IMR-90 (cell line): ENCODE results near the gene IL4R. TPM values are rescaled to one million over a fixed set of nuclear protein-coding genes. Genes with fewer than 3 reads are reported as not detected.

Experiments
- ATAC-seq: fragments of 200-7000 bp; cut with Tn5 transposase; 2 replicates; pipeline ENCODE4 v1.9.1; 2020; ENCODE audit warnings: low read depth, mild to moderate bottlenecking, moderate library complexity
- BruUV-seq: library from RNA; stranded (reverse); fragments of 400-500 nt; replicated peaks from 2 replicates; lab custom pipeline; 2021; lab: Mats Ljungman, UMichigan
- CTCF ChIA-PET: fragments of 300-600 bp; formaldehyde crosslinking; extraction: SDS; loops from one replicate; lab custom pipeline; 2021; ENCODE audit warnings: antibody characterized with exemption; lab: Yijun Ruan, JAX
- POLR2A ChIA-PET: fragments of 300-600 bp; sonication (Branson Sonifier 250); formaldehyde crosslinking; loops from one replicate; lab custom pipeline; 2022; ENCODE audit warnings: antibody characterized with exemption; ENCODE audit not compliant: unreplicated experiment; lab: Charles Lee
- DNase-seq: peaks from one replicate; pipeline ENCODE4 v3.0.0; 2013
- H2AFZ ChIP-seq: replicated peaks from 2 replicates; pipeline ENCODE3; 2013; ENCODE audit warnings: low read length, mild to moderate bottlenecking; ENCODE audit not compliant: poor library complexity
- H2AK5ac ChIP-seq: 2 replicates; pipeline ENCODE4 v1.6.1; 2013; ENCODE audit warnings: low read depth, low read length, inconsistent platforms
- H2AK9ac ChIP-seq: replicated peaks from 2 replicates; pipeline ENCODE3; 2013; ENCODE audit warnings: mild to moderate bottlenecking, low read depth, low read length, moderate library complexity; ENCODE audit not compliant: poor library complexity
- H2BK120ac ChIP-seq: 2 replicates; pipeline ENCODE4 v1.6.1; 2013; ENCODE audit warnings: low read depth, low read length, inconsistent platforms
- H2BK15ac ChIP-seq: 3 replicates; pipeline ENCODE4 v1.6.1; 2013; ENCODE audit warnings: low read depth, low read length, inconsistent platforms
- H2BK20ac ChIP-seq: 2 replicates; pipeline ENCODE4 v1.6.1; 2013; ENCODE audit warnings: low read depth, mild to moderate bottlenecking, inconsistent platforms, low read length, moderate library complexity
- H2BK5ac ChIP-seq: 2 replicates; pipeline ENCODE4 v1.6.1; 2013; ENCODE audit warnings: mild to moderate bottlenecking, low read depth, low read length, inconsistent platforms; ENCODE audit not compliant: poor library complexity, severe bottlenecking
- H3K14ac ChIP-seq: replicated peaks from 2 replicates; pipeline ENCODE4 v1.6.1; 2013; ENCODE audit warnings: low read depth, low read length, inconsistent platforms
- H3K18ac ChIP-seq: 2 replicates; pipeline ENCODE4 v1.6.1; 2013; ENCODE audit warnings: low read depth, low read length, control low read depth
- H3K23ac ChIP-seq: 2 replicates; pipeline ENCODE4 v1.6.1; 2013; ENCODE audit warnings: low read depth, low read length, inconsistent platforms
- H3K27ac ChIP-seq: 2 replicates; pipeline ENCODE4 v1.5.1; 2013; ENCODE audit warnings: mild to moderate bottlenecking, control low read depth, low read length; ENCODE audit not compliant: insufficient read depth
- H3K27me3 ChIP-seq: 2 replicates; pipeline ENCODE4 v1.6.1; 2013; ENCODE audit warnings: low read length; ENCODE audit not compliant: control insufficient read depth, insufficient read depth
- H3K36me3 ChIP-seq: 2 replicates; pipeline ENCODE4 v1.6.1; 2013; ENCODE audit warnings: low read length, mixed read lengths; ENCODE audit not compliant: control insufficient read depth, insufficient read depth
- H3K4ac ChIP-seq: 2 replicates; pipeline ENCODE4 v1.6.1; 2013; ENCODE audit warnings: low read depth, low read length, inconsistent platforms
- H3K4me1 ChIP-seq: 2 replicates; pipeline ENCODE4 v1.6.1; 2013; ENCODE audit warnings: low read length, mixed read lengths; ENCODE audit not compliant: control insufficient read depth, insufficient read depth
- H3K4me2 ChIP-seq: 2 replicates; pipeline ENCODE4 v1.6.1; 2013; ENCODE audit warnings: low read depth, mild to moderate bottlenecking, control low read depth, low read length, moderate library complexity
- H3K4me3 ChIP-seq: 2 replicates; pipeline ENCODE4 v1.5.1; 2013; ENCODE audit warnings: low read depth, mild to moderate bottlenecking, control low read depth, low read length, moderate library complexity; ENCODE audit not compliant: insufficient read depth
- H3K56ac ChIP-seq: 2 replicates; pipeline ENCODE4 v1.6.1; 2013; ENCODE audit warnings: low read length, inconsistent platforms; ENCODE audit not compliant: insufficient read depth; ENCODE audit errors: extremely low read depth
- H3K79me1 ChIP-seq, 2 experiments: 2 replicates each; pipeline ENCODE4 v1.6.1; 2013; ENCODE audit warnings: low read length in 2 of 2, inconsistent platforms in 1 of 2, low read depth in 1 of 2
- H3K9ac ChIP-seq: 2 replicates; pipeline ENCODE4 v1.6.1; 2013; ENCODE audit warnings: low read depth, low read length, control low read depth
- H3K9me1 ChIP-seq: 2 replicates; pipeline ENCODE4 v1.6.1; 2013; ENCODE audit warnings: low read length, inconsistent platforms; ENCODE audit not compliant: insufficient read depth
- H3K9me3 ChIP-seq: 2 replicates; pipeline ENCODE4 v1.6.1; 2013; ENCODE audit warnings: low read length; ENCODE audit not compliant: control insufficient read depth, insufficient read depth
- H4K20me1 ChIP-seq: 2 replicates; pipeline ENCODE4 v1.6.1; 2013; ENCODE audit warnings: low read length, inconsistent platforms; ENCODE audit not compliant: insufficient read depth
- H4K5ac ChIP-seq: 2 replicates; pipeline ENCODE4 v1.6.1; 2013; ENCODE audit warnings: mild to moderate bottlenecking, low read depth, low read length, control low read depth
- H4K8ac ChIP-seq, 2 experiments: 2 replicates each; pipeline ENCODE4 v1.6.1; 2013; ENCODE audit warnings: low read depth in 2 of 2, low read length in 2 of 2, control low read depth in 1 of 2, inconsistent platforms in 1 of 2
- H4K91ac ChIP-seq: 2 replicates; pipeline ENCODE4 v1.6.1; 2013; ENCODE audit warnings: low read depth, low read length, inconsistent platforms; ENCODE audit not compliant: insufficient read depth
- BHLHE40 ChIP-seq: fragments of 150-350 bp; IDR thresholded peaks from 2 replicates; pipeline ENCODE4 v1.6.1; 2016; ENCODE audit warnings: mild to moderate bottlenecking, low read depth, low read length
- CHD1 ChIP-seq: IDR thresholded peaks from 2 replicates; pipeline ENCODE4 v1.6.1; 2012; ENCODE audit warnings: low read depth, low read length, improper control_type of control experiment
- MAZ ChIP-seq: IDR thresholded peaks from 2 replicates; pipeline ENCODE4 v1.6.1; 2012; ENCODE audit warnings: low read depth, mild to moderate bottlenecking, low read length, improper control_type of control experiment, moderate library complexity, borderline replicate concordance
- RAD21 ChIP-seq: IDR thresholded peaks from 2 replicates; pipeline ENCODE4 v1.6.1; 2012; ENCODE audit warnings: low read length, improper control_type of control experiment
- RFX5 ChIP-seq: IDR thresholded peaks from 2 replicates; pipeline ENCODE4 v1.8.0; 2012; ENCODE audit warnings: low read depth, mild to moderate bottlenecking, low read length, moderate library complexity
- SMC3 ChIP-seq: fragments of 150-350 bp; IDR thresholded peaks from 2 replicates; pipeline ENCODE4 v1.6.1; 2016; ENCODE audit warnings: low read depth, mild to moderate bottlenecking, antibody characterized with exemption, low read length, moderate library complexity
- WGBS, 2 experiments: methylation state at CpG; one replicate each; pipeline versions ENCODE4 v1.1.5 to v1.1.7; 2013; ENCODE audit warnings: missing lambda C conversion rate in 2 of 2; ENCODE audit not compliant: insufficient read length in 1 of 2; ENCODE audit errors: extremely low coverage in 2 of 2; 5-methylcytosine and 5-hydroxymethylcytosine counted together
- dilution Hi-C: fragments of 300-500 bp; cut with HindIII; formaldehyde crosslinking; loops from one replicate; pipeline ENCODE4 v1.14.3; 2018; ENCODE audit warnings: low sequenced_read_pairs; ENCODE audit not compliant: unreplicated experiment
- in situ Hi-C: fragments of 300-500 bp; cut with MboI; formaldehyde crosslinking; loops from 3 replicates; pipeline ENCODE4 v1.14.3; 2019; ENCODE audit warnings: low sequenced_read_pairs, inconsistent platforms, mixed read lengths
- intact Hi-C: fragments of 100-400 bp; cut with micrococcal nuclease; formaldehyde crosslinking; loops from 2 replicates; pipeline ENCODE4 v1.10.0; 2022
- polyA plus RNA-seq, 3 experiments: library from polyadenylated mRNA; depleted of rRNA; stranded (reverse); fragments of >200 nt; gene quantifications; 2 replicates each; pipeline ENCODE4 v1.2.3, GENCODE V29; 2012; ENCODE audit warnings: low replicate concordance in 1 of 3
- total RNA-seq: library from RNA; depleted of rRNA; stranded (reverse); fragments of >200 nt; gene quantifications from 2 replicates; pipeline ENCODE4 v1.2.3, GENCODE V29; 2012
- TF ChIP-seq, protein P1 (sequence below): conservative IDR thresholded peaks from 2 replicates; pipeline ENCODE4 v1.5.1; 2012; ENCODE audit warnings: mild to moderate bottlenecking, low read depth, low read length, improper control_type of control experiment
- TF ChIP-seq, protein P2 (sequence below): fragments of 150-350 bp; IDR thresholded peaks from 2 replicates; pipeline ENCODE4 v1.6.1; 2016; ENCODE audit warnings: low read depth, mild to moderate bottlenecking, low read length, moderate library complexity, borderline replicate concordance
- TF ChIP-seq, protein P3 (sequence below): fragments of 150-350 bp; IDR thresholded peaks from 2 replicates; pipeline ENCODE4 v1.6.1; 2017; ENCODE audit warnings: mild to moderate bottlenecking, antibody characterized with exemption, low read length, low read depth

Gene IL4R
- total and polyA plus RNA-seq, 2 of the 4 experiments (the other 2 are of a cell fraction) = 6.3 to 18.7 TPM

DNA sequence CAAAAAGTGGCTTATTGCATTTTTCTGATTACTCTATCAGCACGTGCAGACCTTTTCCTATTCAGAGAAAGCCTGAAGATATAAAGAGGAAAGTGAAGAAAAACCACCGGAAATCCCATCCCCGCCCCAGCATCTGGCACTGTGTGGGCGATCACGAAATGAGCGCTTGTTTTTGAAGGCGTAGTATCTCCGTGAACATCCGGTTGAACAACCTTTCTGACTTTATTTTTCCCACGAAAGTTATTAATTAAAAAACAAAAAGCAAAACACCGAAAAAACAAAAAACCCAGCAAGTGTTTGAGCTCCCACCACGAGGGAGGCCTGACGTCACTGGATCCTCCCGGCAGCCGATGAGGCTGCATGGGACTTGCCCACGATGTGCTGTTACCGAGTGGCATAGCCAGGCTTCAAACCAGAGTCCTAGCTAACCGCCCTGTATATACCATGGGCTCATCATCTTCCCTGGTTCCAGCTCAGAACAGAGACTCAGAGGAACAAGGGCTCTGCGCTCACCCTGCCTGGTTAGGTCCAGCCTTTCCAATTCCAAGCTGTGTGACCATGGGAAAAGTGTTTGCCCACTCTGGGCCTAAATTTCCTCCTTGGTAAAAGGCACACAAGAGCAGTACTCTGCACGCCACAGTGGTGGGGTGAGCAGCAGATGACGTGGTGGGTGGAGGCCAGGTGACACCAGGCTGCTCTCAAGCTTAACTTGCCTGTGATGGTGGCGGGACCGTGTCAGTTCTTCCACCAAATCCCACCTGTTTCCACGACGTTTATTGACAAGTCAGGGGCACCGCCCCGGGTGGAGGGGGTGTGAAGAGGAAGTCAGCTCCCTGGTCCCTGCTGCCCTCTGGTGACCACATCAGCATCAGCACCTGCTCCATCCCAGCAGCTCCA lies 53.9 kb downstream of the IL4R start:
- H2BK20ac ChIP-seq = peak overlapping the region; percentile 82
- H3K4me3 ChIP-seq = no peak overlapping the region
- peak; percentile 63 for DNase-seq
- H2BK120ac ChIP-seq = peak overlapping the region; percentile 89
- peak overlapping the region; percentile 69 for H4K91ac ChIP-seq
- H3K27me3 ChIP-seq = no peaks in the 10 kb centered on the region
- H4K20me1 ChIP-seq = no peaks in the 10 kb centered on the region
- no peak overlapping the region for H2BK5ac ChIP-seq
- peak overlapping the region; percentile 20; the same call in 1 of the 2 replicates for H4K5ac ChIP-seq
- peak overlapping the region; percentile 75 for H3K14ac ChIP-seq
- H2AK5ac ChIP-seq = peak overlapping the region; percentile 93
- peaks cover 0 to 8% of the 10 kb centered on the region in 2 experiments; a peak in 3 of 4 replicates for H3K79me1 ChIP-seq
- in situ Hi-C loops = no loop called here
- H3K4me2 ChIP-seq = no peak overlapping the region
- dilution Hi-C loops = no loop called here
- peak overlapping the region; percentile 20; the same call in 1 of the 2 replicates for H3K56ac ChIP-seq
- TF ChIP-seq SMC3 = peak; percentile 88
- TF ChIP-seq, protein P1, sequence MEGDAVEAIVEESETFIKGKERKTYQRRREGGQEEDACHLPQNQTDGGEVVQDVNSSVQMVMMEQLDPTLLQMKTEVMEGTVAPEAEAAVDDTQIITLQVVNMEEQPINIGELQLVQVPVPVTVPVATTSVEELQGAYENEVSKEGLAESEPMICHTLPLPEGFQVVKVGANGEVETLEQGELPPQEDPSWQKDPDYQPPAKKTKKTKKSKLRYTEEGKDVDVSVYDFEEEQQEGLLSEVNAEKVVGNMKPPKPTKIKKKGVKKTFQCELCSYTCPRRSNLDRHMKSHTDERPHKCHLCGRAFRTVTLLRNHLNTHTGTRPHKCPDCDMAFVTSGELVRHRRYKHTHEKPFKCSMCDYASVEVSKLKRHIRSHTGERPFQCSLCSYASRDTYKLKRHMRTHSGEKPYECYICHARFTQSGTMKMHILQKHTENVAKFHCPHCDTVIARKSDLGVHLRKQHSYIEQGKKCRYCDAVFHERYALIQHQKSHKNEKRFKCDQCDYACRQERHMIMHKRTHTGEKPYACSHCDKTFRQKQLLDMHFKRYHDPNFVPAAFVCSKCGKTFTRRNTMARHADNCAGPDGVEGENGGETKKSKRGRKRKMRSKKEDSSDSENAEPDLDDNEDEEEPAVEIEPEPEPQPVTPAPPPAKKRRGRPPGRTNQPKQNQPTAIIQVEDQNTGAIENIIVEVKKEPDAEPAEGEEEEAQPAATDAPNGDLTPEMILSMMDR = peak; percentile 80
- TF ChIP-seq MAZ = peak; percentile 53; the same call in 1 of the 2 replicates
- TF ChIP-seq, protein P2, sequence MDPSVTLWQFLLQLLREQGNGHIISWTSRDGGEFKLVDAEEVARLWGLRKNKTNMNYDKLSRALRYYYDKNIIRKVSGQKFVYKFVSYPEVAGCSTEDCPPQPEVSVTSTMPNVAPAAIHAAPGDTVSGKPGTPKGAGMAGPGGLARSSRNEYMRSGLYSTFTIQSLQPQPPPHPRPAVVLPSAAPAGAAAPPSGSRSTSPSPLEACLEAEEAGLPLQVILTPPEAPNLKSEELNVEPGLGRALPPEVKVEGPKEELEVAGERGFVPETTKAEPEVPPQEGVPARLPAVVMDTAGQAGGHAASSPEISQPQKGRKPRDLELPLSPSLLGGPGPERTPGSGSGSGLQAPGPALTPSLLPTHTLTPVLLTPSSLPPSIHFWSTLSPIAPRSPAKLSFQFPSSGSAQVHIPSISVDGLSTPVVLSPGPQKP = no peak
- no peak for TF ChIP-seq BHLHE40
- TF ChIP-seq RAD21 = peak; percentile 95
- TF ChIP-seq, protein P3, sequence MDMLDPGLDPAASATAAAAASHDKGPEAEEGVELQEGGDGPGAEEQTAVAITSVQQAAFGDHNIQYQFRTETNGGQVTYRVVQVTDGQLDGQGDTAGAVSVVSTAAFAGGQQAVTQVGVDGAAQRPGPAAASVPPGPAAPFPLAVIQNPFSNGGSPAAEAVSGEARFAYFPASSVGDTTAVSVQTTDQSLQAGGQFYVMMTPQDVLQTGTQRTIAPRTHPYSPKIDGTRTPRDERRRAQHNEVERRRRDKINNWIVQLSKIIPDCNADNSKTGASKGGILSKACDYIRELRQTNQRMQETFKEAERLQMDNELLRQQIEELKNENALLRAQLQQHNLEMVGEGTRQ = no peak
- TF ChIP-seq RFX5 = no peak
- no peak for TF ChIP-seq CHD1
- 71% methylated on average over 9 of the region's 27 CpGs; no CpG with 5 or more reads in 1 of the 2 experiments for WGBS, 2 experiments
- H3K27ac ChIP-seq = no peak overlapping the region; the same call in 1 of the 2 replicates
- H2BK15ac ChIP-seq = peak overlapping the region; percentile 74
- H3K18ac ChIP-seq = peak overlapping the region; percentile 22; the same call in 1 of the 2 replicates
- H3K4me1 ChIP-seq = peaks cover 13% of the 10 kb centered on the region
- ChIA-PET POLR2A (no interaction called here), CTCF (interaction anchor here (0.7 to 3.5 kb wide), 15 partner anchors 10 to 258 kb away, joined by 3 to 24 read pairs (median 3); partner anchors contain the start of gene KDM8)
- peak; percentile 88 for ATAC-seq
- peaks cover 11% of the 10 kb centered on the region; the same call in 1 of the 2 replicates for H3K9me1 ChIP-seq
- peak overlapping the region; percentile 37 to 71 for H4K8ac ChIP-seq
- no peaks in the 10 kb centered on the region; the same call in 1 of the 2 replicates for H3K9me3 ChIP-seq
- intact Hi-C loops = loop anchor here (1.0 to 5.0 kb wide), 7 partner anchors 90 to 1529 kb away; no protein-coding TSS in a partner anchor
- BruUV-seq = no TSS peak
- H3K9ac ChIP-seq = no peak overlapping the region
- peak overlapping the region; percentile 91 for H3K4ac ChIP-seq
- peak overlapping the region; percentile 29; the same call in 1 of the 2 replicates for H3K23ac ChIP-seq
- peak overlapping the region; percentile 84 for H2AFZ ChIP-seq
- peaks cover 19% of the 10 kb centered on the region for H3K36me3 ChIP-seq
- peak overlapping the region; percentile 97 for H2AK9ac ChIP-seq
